DND-41 (cell line): ENCODE results near the gene WDR90.

Source experiments
- ATAC-seq: fragments of 200-7000 bp; cut with Tn5 transposase; 3 replicates; pipeline ENCODE4 v1.9.1; 2021; ENCODE audit warnings: low read depth; ENCODE audit not compliant: insufficient read depth
- DNase-seq: peaks from one replicate; pipeline ENCODE4 v3.0.0-alpha.2; 2020
- H2AFZ ChIP-seq: 2 replicates; pipeline ENCODE4 v1.6.0; 2012; ENCODE audit warnings: low read depth, low read length
- H3K27ac ChIP-seq: 2 replicates; pipeline ENCODE4 v1.5.1; 2012; ENCODE audit warnings: low read length, inconsistent platforms
- H3K27me3 ChIP-seq: fragments of 200-600 bp; sonication (generic); 2 replicates; pipeline ENCODE4 v1.6.0; 2012; ENCODE audit warnings: low read length, mild to moderate bottlenecking, inconsistent platforms; ENCODE audit not compliant: insufficient read depth, poor library complexity
- H3K36me3 ChIP-seq: 2 replicates; pipeline ENCODE4 v1.5.1; 2012; ENCODE audit warnings: low read length, inconsistent platforms; ENCODE audit not compliant: insufficient read depth
- H3K4me1 ChIP-seq: 2 replicates; pipeline ENCODE4 v1.5.1; 2012; ENCODE audit warnings: mild to moderate bottlenecking, low read length; ENCODE audit not compliant: insufficient read depth
- H3K4me2 ChIP-seq: 2 replicates; pipeline ENCODE4 v1.6.0; 2012; ENCODE audit warnings: mild to moderate bottlenecking, moderate library complexity, low read length, inconsistent platforms; ENCODE audit not compliant: insufficient read depth
- H3K4me3 ChIP-seq, 2 experiments: fragments of 200-600 bp in 1 of 2; shearing (Covaris generic) in 1 of 2; 2 replicates each; pipeline ENCODE4 v1.5.1; 2012 to 2016; ENCODE audit warnings: inconsistent platforms in 2 of 2, low read length in 2 of 2, mild to moderate bottlenecking in 2 of 2, low read depth in 1 of 2, moderate library complexity in 1 of 2
- H3K79me2 ChIP-seq: 2 replicates; pipeline ENCODE4 v1.6.0; 2012; ENCODE audit warnings: low read length, inconsistent platforms; ENCODE audit not compliant: insufficient read depth
- H3K9ac ChIP-seq: 2 replicates; pipeline ENCODE4 v1.6.0; 2012; ENCODE audit warnings: low read depth, mild to moderate bottlenecking, inconsistent platforms, low read length, moderate library complexity
- H3K9me3 ChIP-seq: 2 replicates; pipeline ENCODE4 v1.5.1; 2012; ENCODE audit warnings: low read length, moderate library complexity, mild to moderate bottlenecking, inconsistent platforms; ENCODE audit not compliant: insufficient read depth, severe bottlenecking
- H4K20me1 ChIP-seq: 2 replicates; pipeline ENCODE4 v1.6.0; 2012; ENCODE audit warnings: low read length; ENCODE audit not compliant: insufficient read depth
- CTCF ChIP-seq: IDR thresholded peaks from 2 replicates; pipeline ENCODE4 v1.5.1; 2012; ENCODE audit warnings: borderline replicate concordance, low read length, moderate library complexity, mild to moderate bottlenecking; ENCODE audit not compliant: poor library complexity, severe bottlenecking; ENCODE audit errors: extremely low read depth
- EZH2 ChIP-seq: IDR thresholded peaks from 3 replicates; pipeline ENCODE4 v1.6.1; 2012; ENCODE audit warnings: borderline replicate concordance, low read depth, mild to moderate bottlenecking, moderate library complexity, low read length, inconsistent platforms; ENCODE audit not compliant: severe bottlenecking

WDR90 gene

DNA sequence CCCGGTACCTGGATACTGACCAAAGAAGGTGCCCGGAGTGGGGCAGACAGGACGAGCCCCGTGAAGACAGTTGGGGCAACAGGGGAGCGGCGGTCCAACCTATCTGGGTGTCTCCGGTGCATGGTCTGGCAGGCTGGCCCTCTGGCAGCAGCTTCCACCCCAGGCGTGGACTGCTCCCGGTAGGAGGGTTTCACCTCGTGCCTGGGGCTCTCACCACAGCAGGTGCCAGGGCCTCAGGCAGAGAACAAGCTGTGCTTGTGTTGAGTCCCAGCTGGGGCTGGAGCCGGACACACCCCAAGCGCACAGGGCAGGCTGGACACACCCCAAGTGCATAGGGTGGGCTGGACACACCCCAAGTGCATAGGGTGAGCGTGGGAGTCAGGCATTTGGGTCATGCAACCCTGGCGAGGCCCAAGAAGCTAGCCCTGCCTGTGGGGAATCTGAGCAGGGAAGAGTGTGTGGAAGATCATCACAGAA, 57.9 kb downstream of the WDR90 start:
- H3K4me1 ChIP-seq = peaks cover 4% of the 10 kb centered on the region; the same call in 1 of the 2 replicates
- H3K27me3 ChIP-seq = no peaks in the 10 kb centered on the region
- no peak overlapping the region for H3K27ac ChIP-seq
- H3K36me3 ChIP-seq = no peaks in the 10 kb centered on the region
- no peaks in the 10 kb centered on the region for H3K79me2 ChIP-seq
- no peak overlapping the region for H2AFZ ChIP-seq
- H3K4me3 ChIP-seq = no peak overlapping the region
- H4K20me1 ChIP-seq = peaks cover 11% of the 10 kb centered on the region
- no peak overlapping the region for H3K9ac ChIP-seq
- ATAC-seq (no peak), DNase-seq (no peak)
- H3K9me3 ChIP-seq = no peaks in the 10 kb centered on the region
- TF ChIP-seq CTCF (no peak), EZH2 (no peak)
- no peak overlapping the region for H3K4me2 ChIP-seq

DNA sequence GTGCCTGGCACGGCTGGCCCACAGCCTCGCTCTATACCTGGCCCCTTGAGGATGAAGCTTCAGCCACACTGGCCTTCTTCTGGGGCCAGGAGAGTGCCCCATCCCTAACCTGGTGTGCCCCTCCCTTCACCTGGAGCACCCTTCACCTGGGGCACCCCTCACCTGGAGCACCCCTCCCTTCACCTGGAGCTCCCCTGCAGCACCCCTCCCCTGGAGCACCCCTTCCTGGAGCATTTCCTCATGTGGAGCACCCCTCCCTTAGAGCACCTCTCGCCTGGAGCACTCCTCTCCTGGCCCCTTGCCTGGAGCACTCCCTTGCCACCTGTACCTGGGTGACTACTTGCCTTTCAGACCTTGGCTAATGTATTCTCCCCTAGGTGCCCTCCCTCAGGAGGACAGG, 58.9 kb downstream of the WDR90 start:
- DNase-seq = no peak
- ATAC-seq = no peak
- Histone ChIP-seq H3K4me1 (peaks cover 4% of the 10 kb centered on the region; the same call in 1 of the 2 replicates), H4K20me1 (peaks cover 11% of the 10 kb centered on the region), H2AFZ (no peak overlapping the region), H3K36me3 (no peaks in the 10 kb centered on the region), H3K27me3 (no peaks in the 10 kb centered on the region), H3K79me2 (no peaks in the 10 kb centered on the region), H3K9ac (no peak overlapping the region), H3K27ac (no peak overlapping the region), H3K9me3 (no peaks in the 10 kb centered on the region), H3K4me3 (no peak overlapping the region), H3K4me2 (no peak overlapping the region)
- no peak for TF ChIP-seq EZH2
- no peak for TF ChIP-seq CTCF

DNA sequence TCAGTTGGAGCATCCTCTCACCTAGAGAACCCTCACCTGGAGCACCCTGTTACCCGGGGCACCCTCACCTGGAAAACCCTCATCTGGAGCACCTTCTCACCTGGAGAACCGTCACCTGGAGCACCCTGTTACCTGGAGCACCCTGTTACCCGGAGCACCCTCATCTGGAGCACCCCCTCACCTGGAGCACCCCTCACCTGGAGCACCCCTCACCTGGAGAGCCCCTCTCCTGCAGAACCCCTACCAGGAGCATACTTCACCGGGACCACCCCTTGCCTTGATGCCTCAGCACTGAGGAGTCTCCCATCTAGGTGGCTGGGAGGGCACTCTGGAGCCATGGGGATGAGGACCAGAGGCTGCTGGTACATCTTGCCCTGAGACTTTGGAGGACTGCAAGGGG, 59.8 kb downstream of the WDR90 start:
- peaks cover 11% of the 10 kb centered on the region for H4K20me1 ChIP-seq
- no peak overlapping the region for H3K9ac ChIP-seq
- no peaks in the 10 kb centered on the region for H3K79me2 ChIP-seq
- no peak overlapping the region for H2AFZ ChIP-seq
- DNase-seq (no peak), ATAC-seq (no peak)
- no peaks in the 10 kb centered on the region for H3K9me3 ChIP-seq
- no peak overlapping the region for H3K4me2 ChIP-seq
- no peak for TF ChIP-seq EZH2
- no peak for TF ChIP-seq CTCF
- H3K27ac ChIP-seq = no peak overlapping the region
- no peaks in the 10 kb centered on the region for H3K36me3 ChIP-seq
- peaks cover 5% of the 10 kb centered on the region for H3K4me1 ChIP-seq
- H3K27me3 ChIP-seq = no peaks in the 10 kb centered on the region
- H3K4me3 ChIP-seq = no peak overlapping the region
